ENCODE measurements around the gene LPCAT4.

GRCh38 chr15:34325368-34325767 is 41.6 kb downstream of the LPCAT4 start:
- TF ChIP-seq GLIS3 (CRISPR knock-in tag; IDR thresholded peaks at IDR 0.05) (no peak), ZNF8 (CRISPR knock-in tag; IDR thresholded peaks at IDR 0.05) (no peak)

Measured in SK-N-SH treated with all-trans-retinoic acid at 6 μM for 48 hours (cell line).